ENCODE results near the gene RASSF9. TPM values are rescaled to one million over a fixed set of nuclear protein-coding genes. Genes with fewer than 3 reads are reported as not detected.

The RASSF9 gene
- total RNA-seq = 2.6 TPM

DNA sequence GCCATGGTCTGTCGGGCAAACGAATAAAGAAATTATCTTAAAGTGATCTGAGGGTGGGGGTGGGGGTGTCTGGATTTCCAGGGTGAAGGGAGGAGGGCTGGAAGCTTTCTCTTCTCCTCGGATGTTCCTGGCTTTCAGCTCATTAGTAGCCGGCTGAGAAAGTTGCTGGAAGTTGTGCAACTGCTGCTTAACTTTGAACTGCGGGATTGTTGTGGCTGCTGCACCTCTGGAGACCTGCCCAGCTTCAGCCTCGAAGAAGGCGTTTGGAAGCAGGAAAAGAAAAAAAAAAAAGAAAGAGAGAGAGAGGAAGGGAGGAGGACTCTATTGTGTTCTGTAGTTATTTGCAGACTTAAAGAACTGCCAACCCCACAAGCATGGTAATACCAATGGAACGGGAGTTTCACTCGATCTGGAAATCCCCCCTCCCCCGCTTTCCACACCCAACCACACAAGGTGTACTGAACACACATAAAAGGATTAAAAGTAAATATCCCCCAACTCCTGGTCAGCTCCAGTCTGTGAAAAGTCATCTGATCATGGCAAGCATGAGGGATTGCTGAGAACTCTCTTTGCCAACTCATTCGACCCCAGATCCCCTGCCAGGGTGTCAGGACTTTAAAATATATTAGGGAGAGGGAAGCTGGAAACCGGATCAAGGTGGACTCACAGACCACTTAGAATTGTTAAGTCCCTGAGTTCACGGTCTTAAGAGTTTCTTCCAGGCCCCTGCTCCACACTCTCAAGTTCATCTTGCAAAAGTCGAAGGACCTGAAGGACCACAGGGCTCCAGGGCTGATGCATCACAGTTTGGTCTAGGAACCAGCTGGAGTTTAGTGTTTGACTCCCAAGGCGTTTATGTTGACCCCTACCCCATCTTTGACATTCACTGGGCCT lies at the start of gene RASSF9:
RASSF9 (minus strand) TSS at position 213 of the 894 bp plus-strand sequence; CDS start at position 5, 208 bp downstream.
- no peaks in the 10 kb centered on the region for H3K36me3 ChIP-seq (ENCODE audit: control insufficient read depth in 3 of 3, insufficient read depth in 3 of 3, low read length in 3 of 3)
- peak within 1 kb of the TSS; percentile 72 to 74 (median 73) for H3K4me3 ChIP-seq (ENCODE audit: low read length in 3 of 3)
- no peaks in the 10 kb centered on the region for H3K9me3 ChIP-seq (ENCODE audit: control insufficient read depth in 3 of 3, low read length in 3 of 3)
- H3K27ac ChIP-seq (ENCODE audit: low read depth, low read length) = peak within 1 kb of the TSS; percentile 81
- no peaks in the 10 kb centered on the region for H3K27me3 ChIP-seq (ENCODE audit: control insufficient read depth in 3 of 3, insufficient read depth in 3 of 3, low read length in 3 of 3)
- H3K4me1 ChIP-seq (ENCODE audit: control insufficient read depth in 3 of 3, insufficient read depth in 3 of 3, low read length in 3 of 3) = peaks cover 0 to 4% (median 0%) of the 10 kb centered on the region in 3 donors
- H3K9ac ChIP-seq (ENCODE audit: low read depth in 1 of 3, low read length in 3 of 3) = peak within 1 kb of the TSS; percentile 52 to 85 (median 76)

- H3K9ac ChIP-seq (ENCODE audit: low read depth in 1 of 3, low read length in 3 of 3) = no peak overlapping the region
- no peak overlapping the region for H3K27ac ChIP-seq (ENCODE audit: low read depth, low read length)
- H3K4me1 ChIP-seq (ENCODE audit: control insufficient read depth in 3 of 3, insufficient read depth in 3 of 3, low read length in 3 of 3) = no peaks in the 10 kb centered on the region
- H3K27me3 ChIP-seq (ENCODE audit: control insufficient read depth in 3 of 3, insufficient read depth in 3 of 3, low read length in 3 of 3) = no peaks in the 10 kb centered on the region
- H3K36me3 ChIP-seq (ENCODE audit: control insufficient read depth in 3 of 3, insufficient read depth in 3 of 3, low read length in 3 of 3) = no peaks in the 10 kb centered on the region
- no peak overlapping the region for H3K4me3 ChIP-seq (ENCODE audit: low read length in 3 of 3)
- H3K9me3 ChIP-seq (ENCODE audit: control insufficient read depth in 3 of 3, low read length in 3 of 3) = no peaks in the 10 kb centered on the region
These were observed 47.6 kb upstream of the RASSF9 start for GRCh38 chr12:85883763-85884162.

DNA sequence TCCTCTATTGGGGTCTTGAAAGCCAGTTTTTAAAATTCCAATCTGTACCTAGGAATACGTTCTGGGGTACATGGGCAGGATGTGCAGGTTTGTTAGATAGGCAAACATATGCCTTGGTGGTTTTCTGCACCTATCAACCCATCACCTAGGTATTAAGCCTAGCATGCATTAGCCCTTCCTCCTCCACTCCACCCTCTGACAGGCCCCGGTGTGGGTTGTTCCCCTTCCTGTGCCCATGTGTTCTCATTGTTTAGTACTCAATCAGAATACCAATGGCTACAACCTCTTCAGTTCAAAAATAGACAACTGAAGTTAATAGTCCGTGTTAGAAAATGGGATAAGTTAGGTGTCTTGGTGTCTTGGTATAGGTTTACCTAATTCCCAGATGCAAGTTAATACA lies 41.2 kb upstream of the RASSF9 start:
- Histone ChIP-seq H3K36me3 (ENCODE audit: control insufficient read depth in 3 of 3, insufficient read depth in 3 of 3, low read length in 3 of 3) (no peaks in the 10 kb centered on the region), H3K4me3 (ENCODE audit: low read length in 3 of 3) (no peak overlapping the region), H3K27ac (ENCODE audit: low read depth, low read length) (no peak overlapping the region), H3K4me1 (ENCODE audit: control insufficient read depth in 3 of 3, insufficient read depth in 3 of 3, low read length in 3 of 3) (no peaks in the 10 kb centered on the region), H3K9ac (ENCODE audit: low read depth in 1 of 3, low read length in 3 of 3) (no peak overlapping the region), H3K9me3 (ENCODE audit: control insufficient read depth in 3 of 3, low read length in 3 of 3) (no peaks in the 10 kb centered on the region), H3K27me3 (ENCODE audit: control insufficient read depth in 3 of 3, insufficient read depth in 3 of 3, low read length in 3 of 3) (no peaks in the 10 kb centered on the region)

DNA sequence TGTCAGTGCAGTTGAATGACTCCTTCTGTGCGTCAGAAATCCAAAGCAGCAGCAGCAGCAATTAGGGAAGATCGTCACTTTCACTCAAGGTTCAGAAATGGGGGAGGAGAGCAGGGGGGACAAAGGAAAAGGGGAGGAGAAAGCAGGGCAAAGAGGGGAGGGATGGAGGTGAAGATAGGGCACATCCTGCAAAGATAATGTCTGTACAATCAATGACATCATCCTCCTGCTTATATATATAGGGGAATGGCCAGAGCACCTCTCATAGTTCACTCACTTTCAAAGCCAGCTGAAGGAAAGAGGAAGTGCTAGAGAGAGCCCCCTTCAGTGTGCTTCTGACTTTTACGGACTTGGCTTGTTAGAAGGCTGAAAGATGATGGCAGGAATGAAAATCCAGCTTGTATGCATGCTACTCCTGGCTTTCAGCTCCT lies 37.8 kb upstream of the RASSF9 start, which contains the start of gene NTS:
NTS (plus strand) TSS at position 265 of the 431 bp plus-strand sequence; CDS start at position 374, 109 bp downstream.
- Histone ChIP-seq H3K4me3 (ENCODE audit: low read length in 3 of 3) (no peak within 1 kb of the TSS), H3K9me3 (ENCODE audit: control insufficient read depth in 3 of 3, low read length in 3 of 3) (no peaks in the 10 kb centered on the region), H3K27ac (ENCODE audit: low read depth, low read length) (no peak within 1 kb of the TSS), H3K36me3 (ENCODE audit: control insufficient read depth in 3 of 3, insufficient read depth in 3 of 3, low read length in 3 of 3) (no peaks in the 10 kb centered on the region), H3K27me3 (ENCODE audit: control insufficient read depth in 3 of 3, insufficient read depth in 3 of 3, low read length in 3 of 3) (no peaks in the 10 kb centered on the region), H3K4me1 (ENCODE audit: control insufficient read depth in 3 of 3, insufficient read depth in 3 of 3, low read length in 3 of 3) (no peaks in the 10 kb centered on the region), H3K9ac (ENCODE audit: low read depth in 1 of 3, low read length in 3 of 3) (no peak within 1 kb of the TSS)

DNA sequence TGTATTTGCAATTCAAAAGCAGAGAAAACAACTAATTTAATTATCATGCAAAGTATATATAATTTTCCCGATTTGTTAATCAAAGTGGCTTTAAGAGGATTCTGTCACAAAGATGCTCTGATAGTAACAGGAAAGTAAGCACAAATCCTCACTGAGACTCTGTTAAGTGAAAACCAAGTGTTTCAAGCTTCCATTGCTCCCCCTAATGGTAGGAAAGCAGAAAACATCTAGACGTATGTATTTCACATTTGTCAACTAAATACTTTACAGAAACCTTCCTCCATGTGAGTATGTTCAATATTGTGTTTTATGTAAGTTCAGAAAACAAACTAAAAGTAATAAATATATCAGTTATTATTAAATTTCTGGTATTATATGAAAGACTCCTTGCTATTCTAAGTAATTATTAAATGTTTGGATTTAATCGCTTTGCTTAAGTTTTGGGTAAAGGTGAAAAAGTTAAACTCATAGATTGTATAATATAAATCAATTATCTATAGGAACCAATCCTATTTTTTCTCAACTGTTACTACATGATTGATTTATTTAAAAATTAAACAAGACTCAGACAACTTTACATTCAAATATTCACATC lies 36.4 kb upstream of the RASSF9 start:
- no peaks in the 10 kb centered on the region for H3K9me3 ChIP-seq (ENCODE audit: control insufficient read depth in 3 of 3, low read length in 3 of 3)
- no peak overlapping the region for H3K27ac ChIP-seq (ENCODE audit: low read depth, low read length)
- no peaks in the 10 kb centered on the region for H3K36me3 ChIP-seq (ENCODE audit: control insufficient read depth in 3 of 3, insufficient read depth in 3 of 3, low read length in 3 of 3)
- H3K4me3 ChIP-seq (ENCODE audit: low read length in 3 of 3) = no peak overlapping the region
- no peak overlapping the region for H3K9ac ChIP-seq (ENCODE audit: low read depth in 1 of 3, low read length in 3 of 3)
- no peaks in the 10 kb centered on the region for H3K4me1 ChIP-seq (ENCODE audit: control insufficient read depth in 3 of 3, insufficient read depth in 3 of 3, low read length in 3 of 3)
- no peaks in the 10 kb centered on the region for H3K27me3 ChIP-seq (ENCODE audit: control insufficient read depth in 3 of 3, insufficient read depth in 3 of 3, low read length in 3 of 3)

DNA sequence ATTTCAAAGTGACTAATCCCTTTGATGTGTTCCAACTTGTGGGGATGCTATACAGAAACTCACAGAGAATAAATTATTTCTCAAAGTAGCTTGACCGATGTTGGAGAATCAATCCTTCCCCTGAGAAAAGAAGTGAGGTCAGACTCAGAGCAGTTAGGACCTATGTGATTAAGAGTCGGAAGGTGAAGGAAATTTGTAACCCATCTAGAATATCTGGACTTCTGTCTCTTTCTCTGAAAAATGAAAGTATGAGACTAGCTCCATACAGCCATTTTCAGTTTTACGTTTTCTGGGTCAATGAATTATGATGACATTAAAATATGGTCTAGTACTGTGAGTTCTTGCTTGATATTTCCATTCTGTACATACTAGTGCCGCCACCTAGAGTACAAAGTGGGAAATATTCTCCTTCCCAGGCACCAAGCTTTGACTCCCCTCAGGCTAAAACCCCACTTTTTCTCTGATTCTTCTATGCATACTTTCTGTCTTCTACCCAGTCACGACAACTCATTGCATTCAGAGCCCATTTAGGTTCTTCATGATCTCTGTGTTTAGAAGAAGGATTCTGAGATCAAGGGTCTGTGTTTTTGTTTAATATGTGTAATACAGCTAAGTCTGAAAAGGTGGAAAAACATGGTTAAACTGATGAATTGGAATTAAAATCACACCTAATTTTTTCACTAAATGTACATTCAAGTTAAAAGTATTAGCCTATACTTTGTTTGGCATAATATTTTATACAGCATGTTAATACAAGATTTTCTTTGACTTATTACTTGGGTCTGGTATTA lies 31.0 kb upstream of the RASSF9 start:
- Histone ChIP-seq H3K36me3 (ENCODE audit: control insufficient read depth in 3 of 3, insufficient read depth in 3 of 3, low read length in 3 of 3) (no peaks in the 10 kb centered on the region), H3K9ac (ENCODE audit: low read depth in 1 of 3, low read length in 3 of 3) (no peak overlapping the region), H3K27me3 (ENCODE audit: control insufficient read depth in 3 of 3, insufficient read depth in 3 of 3, low read length in 3 of 3) (no peaks in the 10 kb centered on the region), H3K27ac (ENCODE audit: low read depth, low read length) (no peak overlapping the region), H3K4me3 (ENCODE audit: low read length in 3 of 3) (no peak overlapping the region), H3K9me3 (ENCODE audit: control insufficient read depth in 3 of 3, low read length in 3 of 3) (no peaks in the 10 kb centered on the region), H3K4me1 (ENCODE audit: control insufficient read depth in 3 of 3, insufficient read depth in 3 of 3, low read length in 3 of 3) (no peaks in the 10 kb centered on the region)

DNA sequence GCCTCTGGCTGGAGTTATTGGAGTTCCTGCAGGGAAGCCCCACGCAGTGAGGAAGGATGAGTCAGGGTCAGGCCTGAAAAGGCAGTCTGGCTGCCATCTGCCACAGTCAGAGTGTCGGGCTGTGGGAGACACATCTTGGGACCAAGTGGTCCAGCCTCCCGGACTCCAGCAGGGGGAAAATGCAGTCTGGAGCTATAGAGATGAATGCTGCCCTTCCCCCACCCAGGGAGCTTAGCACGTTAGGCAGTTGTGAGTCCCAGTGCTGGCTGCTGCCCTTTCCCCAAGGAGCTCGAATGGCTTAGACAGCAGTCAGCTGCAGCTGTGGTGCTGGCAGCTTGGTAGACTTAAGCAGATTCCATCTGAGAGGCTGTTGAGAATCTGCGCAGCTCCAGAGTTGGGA lies 29.7 kb upstream of the RASSF9 start:
- H3K27ac ChIP-seq (ENCODE audit: low read depth, low read length) = no peak overlapping the region
- no peak overlapping the region for H3K4me3 ChIP-seq (ENCODE audit: low read length in 3 of 3)
- no peaks in the 10 kb centered on the region for H3K27me3 ChIP-seq (ENCODE audit: control insufficient read depth in 3 of 3, insufficient read depth in 3 of 3, low read length in 3 of 3)

DNA sequence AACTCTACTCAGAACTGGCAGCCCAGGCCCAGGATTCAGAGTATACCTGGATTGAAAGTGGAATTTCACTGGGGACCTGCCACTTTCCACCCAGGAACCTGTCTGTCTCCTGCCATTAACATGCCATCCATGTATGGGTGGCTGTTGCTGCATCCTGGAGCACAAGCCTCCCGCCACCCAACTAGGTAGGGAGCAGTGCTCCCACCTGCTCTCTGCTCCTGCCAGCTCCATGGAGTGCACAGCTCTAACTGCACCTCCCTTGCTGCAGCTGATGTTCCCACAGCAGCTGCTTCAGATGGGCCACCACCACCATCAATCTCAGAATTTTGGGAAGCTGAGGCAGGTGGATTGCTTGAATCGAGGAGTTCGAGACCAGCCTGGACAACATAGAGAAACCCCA lies 20.8 kb upstream of the RASSF9 start:
- Histone ChIP-seq H3K4me1 (ENCODE audit: control insufficient read depth in 3 of 3, insufficient read depth in 3 of 3, low read length in 3 of 3) (no peaks in the 10 kb centered on the region), H3K27me3 (ENCODE audit: control insufficient read depth in 3 of 3, insufficient read depth in 3 of 3, low read length in 3 of 3) (peaks cover 0 to 2% (median 0%) of the 10 kb centered on the region in 3 donors), H3K4me3 (ENCODE audit: low read length in 3 of 3) (no peak overlapping the region), H3K9ac (ENCODE audit: low read depth in 1 of 3, low read length in 3 of 3) (no peak overlapping the region), H3K9me3 (ENCODE audit: control insufficient read depth in 3 of 3, low read length in 3 of 3) (no peaks in the 10 kb centered on the region), H3K36me3 (ENCODE audit: control insufficient read depth in 3 of 3, insufficient read depth in 3 of 3, low read length in 3 of 3) (no peaks in the 10 kb centered on the region), H3K27ac (ENCODE audit: low read depth, low read length) (no peak overlapping the region)

More for the DNA sequence above, 29.7 kb upstream of the RASSF9 start:
- Histone ChIP-seq H3K9ac (ENCODE audit: low read depth in 1 of 3, low read length in 3 of 3) (no peak overlapping the region), H3K9me3 (ENCODE audit: control insufficient read depth in 3 of 3, low read length in 3 of 3) (no peaks in the 10 kb centered on the region), H3K36me3 (ENCODE audit: control insufficient read depth in 3 of 3, insufficient read depth in 3 of 3, low read length in 3 of 3) (no peaks in the 10 kb centered on the region), H3K4me1 (ENCODE audit: control insufficient read depth in 3 of 3, insufficient read depth in 3 of 3, low read length in 3 of 3) (no peaks in the 10 kb centered on the region)

DNA sequence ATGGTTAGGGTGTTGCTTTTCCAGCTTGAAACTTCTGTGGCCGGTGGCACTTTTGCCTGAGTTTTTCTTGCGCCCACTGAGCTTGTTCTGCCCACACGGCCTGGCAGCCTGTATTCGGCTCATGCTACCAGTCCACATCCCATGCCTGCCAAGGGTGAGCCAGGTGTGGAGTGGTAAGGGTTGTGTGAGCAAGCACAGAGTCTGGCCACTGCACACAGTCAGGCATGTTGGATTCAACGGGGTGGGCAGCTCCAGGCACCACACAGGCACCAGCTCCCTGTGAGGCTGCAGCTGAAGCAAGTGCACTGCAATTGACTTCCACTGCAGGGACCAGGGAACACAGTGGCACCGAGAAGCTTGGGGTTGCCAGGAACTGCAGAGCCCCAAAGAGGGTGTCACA lies 19.1 kb upstream of the RASSF9 start:
- Histone ChIP-seq H3K4me1 (ENCODE audit: control insufficient read depth in 3 of 3, insufficient read depth in 3 of 3, low read length in 3 of 3) (no peaks in the 10 kb centered on the region), H3K27me3 (ENCODE audit: control insufficient read depth in 3 of 3, insufficient read depth in 3 of 3, low read length in 3 of 3) (peaks cover 0 to 2% (median 0%) of the 10 kb centered on the region in 3 donors), H3K27ac (ENCODE audit: low read depth, low read length) (no peak overlapping the region), H3K4me3 (ENCODE audit: low read length in 3 of 3) (no peak overlapping the region), H3K36me3 (ENCODE audit: control insufficient read depth in 3 of 3, insufficient read depth in 3 of 3, low read length in 3 of 3) (no peaks in the 10 kb centered on the region), H3K9ac (ENCODE audit: low read depth in 1 of 3, low read length in 3 of 3) (no peak overlapping the region), H3K9me3 (ENCODE audit: control insufficient read depth in 3 of 3, low read length in 3 of 3) (no peaks in the 10 kb centered on the region)

Measured in skeletal muscle tissue (tissue), 4 donors.